ENCODE data around the gene DOCK11.
"Not testable (repeated sequence)": the region's sequence is repeated elsewhere in the genome, so short reads cannot be mapped to it uniquely, and the experiment has no call there.

Gene DOCK11

DNA sequence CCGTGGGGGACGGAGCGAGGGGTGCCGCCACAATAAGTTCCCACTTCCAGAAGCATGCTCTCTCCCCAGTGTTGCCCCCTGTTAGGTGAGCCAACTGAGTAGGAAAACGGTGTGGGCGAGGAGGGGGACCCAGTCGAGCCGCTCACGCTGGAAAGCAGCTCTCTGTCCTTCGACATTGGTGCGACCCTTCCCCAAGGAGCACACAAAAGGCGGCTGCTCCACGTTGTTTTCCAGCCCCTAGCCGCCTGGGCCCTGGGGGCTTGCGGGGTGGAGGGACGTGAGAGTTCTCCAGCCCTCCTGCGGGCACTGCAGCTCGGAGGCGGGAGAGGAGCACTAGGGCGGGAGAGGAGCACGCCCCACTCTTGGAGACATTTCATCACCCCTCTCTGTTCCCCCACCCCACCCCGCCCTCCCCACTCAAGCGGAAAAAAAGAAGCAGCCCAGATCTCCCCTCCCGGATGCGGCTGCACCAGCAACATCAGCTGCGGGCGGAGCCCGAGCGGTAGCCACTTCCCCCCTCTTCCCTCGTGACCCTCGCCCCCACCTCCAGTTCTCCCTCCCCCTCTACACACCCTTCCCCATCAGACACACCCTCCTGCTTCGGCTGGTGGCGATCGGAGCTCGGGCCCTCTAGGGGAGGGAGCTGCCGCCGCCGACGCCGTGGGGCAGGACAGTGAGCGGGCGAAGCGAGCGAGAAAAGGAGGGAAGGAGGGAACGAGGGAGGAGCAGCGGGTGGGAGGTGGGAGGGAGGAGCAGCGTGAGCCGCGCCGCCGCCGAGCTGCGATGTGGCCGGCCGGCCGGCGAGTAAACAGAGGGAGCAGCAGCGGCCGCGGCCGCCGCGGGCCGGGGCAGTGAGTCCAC is at the start of gene DOCK11:
Gene DOCK11, plus strand, starts transcription at position 755 of the 861 bp plus-strand sequence. CDS start 157 bp downstream, outside the sequence.
- H3K4me1 ChIP-seq (ENCODE audit: control insufficient read depth in 1 of 2, insufficient read depth in 2 of 2, low read length in 2 of 2) = peaks cover 0 to 7% of the 10 kb centered on the region in 2 donors
- H3K4me3 ChIP-seq (ENCODE audit: low read depth in 1 of 2, low read length in 2 of 2) = peak within 1 kb of the TSS; percentile 75 to 77
- no peaks in the 10 kb centered on the region for H3K27me3 ChIP-seq (ENCODE audit: low read depth, low read length)
- H3K36me3 ChIP-seq (ENCODE audit: control insufficient read depth in 1 of 2, insufficient read depth in 2 of 2, low read length in 2 of 2) = no peaks in the 10 kb centered on the region
- H3K9me3 ChIP-seq (ENCODE audit: control insufficient read depth in 1 of 2, low read length in 2 of 2) = no peaks in the 10 kb centered on the region
- peak within 1 kb of the TSS; percentile 19 for H3K27ac ChIP-seq (ENCODE audit: low read length)

- Histone ChIP-seq H3K27ac (ENCODE audit: low read length) (no peak overlapping the region), H3K27me3 (ENCODE audit: low read depth, low read length) (no peaks in the 10 kb centered on the region), H3K9me3 (ENCODE audit: control insufficient read depth in 1 of 2, low read length in 2 of 2) (no peaks in the 10 kb centered on the region), H3K4me3 (ENCODE audit: low read depth in 1 of 2, low read length in 2 of 2) (no peak overlapping the region), H3K36me3 (ENCODE audit: control insufficient read depth in 1 of 2, insufficient read depth in 2 of 2, low read length in 2 of 2) (peaks cover 4 to 6% of the 10 kb centered on the region in 2 donors), H3K4me1 (ENCODE audit: control insufficient read depth in 1 of 2, insufficient read depth in 2 of 2, low read length in 2 of 2) (no peaks in the 10 kb centered on the region)
Observed at GRCh38 chrX:118448273-118448783, 47.3 kb upstream of the DOCK11 start.

GRCh38 chrX:118455013-118455412 is 40.6 kb upstream of the DOCK11 start:
- no peaks in the 10 kb centered on the region for H3K4me1 ChIP-seq (ENCODE audit: control insufficient read depth in 1 of 2, insufficient read depth in 2 of 2, low read length in 2 of 2)

DNA sequence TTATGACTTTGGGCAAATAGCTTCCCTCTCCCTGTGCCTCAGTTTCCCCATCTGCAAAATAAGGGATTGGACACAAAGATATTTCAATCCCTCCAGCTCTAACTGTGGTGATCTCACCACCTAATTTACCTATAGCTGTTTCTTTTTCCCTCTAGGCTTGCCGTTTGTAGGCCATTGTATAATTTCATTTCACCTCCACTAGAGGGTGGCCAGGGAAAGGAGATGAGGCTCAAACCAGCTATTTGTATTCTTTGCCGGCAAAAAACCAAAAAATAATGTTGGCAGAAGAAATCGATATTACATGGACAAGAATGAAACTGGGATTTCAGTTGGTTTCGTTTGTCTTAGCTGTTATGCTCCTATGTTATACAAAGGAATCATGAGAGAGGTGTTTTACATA is 36.1 kb upstream of the DOCK11 start:
- H3K9me3 ChIP-seq (ENCODE audit: control insufficient read depth in 1 of 2, low read length in 2 of 2) = no peaks in the 10 kb centered on the region
- H3K36me3 ChIP-seq (ENCODE audit: control insufficient read depth in 1 of 2, insufficient read depth in 2 of 2, low read length in 2 of 2) = no peaks in the 10 kb centered on the region
- H3K27ac ChIP-seq (ENCODE audit: low read length) = no peak overlapping the region
- no peaks in the 10 kb centered on the region for H3K4me1 ChIP-seq (ENCODE audit: control insufficient read depth in 1 of 2, insufficient read depth in 2 of 2, low read length in 2 of 2)
- no peak overlapping the region for H3K4me3 ChIP-seq (ENCODE audit: low read depth in 1 of 2, low read length in 2 of 2)
- no peaks in the 10 kb centered on the region for H3K27me3 ChIP-seq (ENCODE audit: low read depth, low read length)

More at GRCh38 chrX:118455013-118455412, 40.6 kb upstream of the DOCK11 start:
- Histone ChIP-seq H3K4me3 (ENCODE audit: low read depth in 1 of 2, low read length in 2 of 2) (no peak overlapping the region), H3K36me3 (ENCODE audit: control insufficient read depth in 1 of 2, insufficient read depth in 2 of 2, low read length in 2 of 2) (no peaks in the 10 kb centered on the region), H3K27ac (ENCODE audit: low read length) (no peak overlapping the region), H3K27me3 (ENCODE audit: low read depth, low read length) (no peaks in the 10 kb centered on the region), H3K9me3 (ENCODE audit: control insufficient read depth in 1 of 2, low read length in 2 of 2) (no peaks in the 10 kb centered on the region)

GRCh38 chrX:118464501-118464900 is 31.1 kb upstream of the DOCK11 start:
- Histone ChIP-seq H3K9me3 (ENCODE audit: control insufficient read depth in 1 of 2, low read length in 2 of 2) (no peaks in the 10 kb centered on the region), H3K4me1 (ENCODE audit: control insufficient read depth in 1 of 2, insufficient read depth in 2 of 2, low read length in 2 of 2) (no peaks in the 10 kb centered on the region), H3K27ac (ENCODE audit: low read length) (no peak overlapping the region), H3K4me3 (ENCODE audit: low read depth in 1 of 2, low read length in 2 of 2) (no peak overlapping the region), H3K36me3 (ENCODE audit: control insufficient read depth in 1 of 2, insufficient read depth in 2 of 2, low read length in 2 of 2) (no peaks in the 10 kb centered on the region), H3K27me3 (ENCODE audit: low read depth, low read length) (no peaks in the 10 kb centered on the region)

- H3K27ac ChIP-seq (ENCODE audit: low read length) = no peak overlapping the region
- no peaks in the 10 kb centered on the region for H3K36me3 ChIP-seq (ENCODE audit: control insufficient read depth in 1 of 2, insufficient read depth in 2 of 2, low read length in 2 of 2)
- H3K4me1 ChIP-seq (ENCODE audit: control insufficient read depth in 1 of 2, insufficient read depth in 2 of 2, low read length in 2 of 2) = no peaks in the 10 kb centered on the region
- no peak overlapping the region for H3K4me3 ChIP-seq (ENCODE audit: low read depth in 1 of 2, low read length in 2 of 2)
- H3K9me3 ChIP-seq (ENCODE audit: control insufficient read depth in 1 of 2, low read length in 2 of 2) = no peaks in the 10 kb centered on the region
- no peaks in the 10 kb centered on the region for H3K27me3 ChIP-seq (ENCODE audit: low read depth, low read length)
Observed at GRCh38 chrX:118468122-118468521, 27.5 kb upstream of the DOCK11 start.

- not testable (repeated sequence) for H3K4me1 ChIP-seq (ENCODE audit: control insufficient read depth in 1 of 2, insufficient read depth in 2 of 2, low read length in 2 of 2); H3K4me3 ChIP-seq (ENCODE audit: low read depth in 1 of 2, low read length in 2 of 2); H3K9me3 ChIP-seq (ENCODE audit: control insufficient read depth in 1 of 2, low read length in 2 of 2); H3K27ac ChIP-seq (ENCODE audit: low read length); H3K27me3 ChIP-seq (ENCODE audit: low read depth, low read length); H3K36me3 ChIP-seq (ENCODE audit: control insufficient read depth in 1 of 2, insufficient read depth in 2 of 2, low read length in 2 of 2)
Observed at GRCh38 chrX:118470721-118471347, 24.8 kb upstream of the DOCK11 start.

- Histone ChIP-seq H3K27me3 (ENCODE audit: low read depth, low read length) (no peaks in the 10 kb centered on the region), H3K36me3 (ENCODE audit: control insufficient read depth in 1 of 2, insufficient read depth in 2 of 2, low read length in 2 of 2) (no peaks in the 10 kb centered on the region), H3K4me3 (ENCODE audit: low read depth in 1 of 2, low read length in 2 of 2) (no peak overlapping the region), H3K27ac (ENCODE audit: low read length) (no peak overlapping the region), H3K9me3 (ENCODE audit: control insufficient read depth in 1 of 2, low read length in 2 of 2) (no peaks in the 10 kb centered on the region), H3K4me1 (ENCODE audit: control insufficient read depth in 1 of 2, insufficient read depth in 2 of 2, low read length in 2 of 2) (no peaks in the 10 kb centered on the region)
Observed at GRCh38 chrX:118474586-118474985, 21.0 kb upstream of the DOCK11 start.

DNA sequence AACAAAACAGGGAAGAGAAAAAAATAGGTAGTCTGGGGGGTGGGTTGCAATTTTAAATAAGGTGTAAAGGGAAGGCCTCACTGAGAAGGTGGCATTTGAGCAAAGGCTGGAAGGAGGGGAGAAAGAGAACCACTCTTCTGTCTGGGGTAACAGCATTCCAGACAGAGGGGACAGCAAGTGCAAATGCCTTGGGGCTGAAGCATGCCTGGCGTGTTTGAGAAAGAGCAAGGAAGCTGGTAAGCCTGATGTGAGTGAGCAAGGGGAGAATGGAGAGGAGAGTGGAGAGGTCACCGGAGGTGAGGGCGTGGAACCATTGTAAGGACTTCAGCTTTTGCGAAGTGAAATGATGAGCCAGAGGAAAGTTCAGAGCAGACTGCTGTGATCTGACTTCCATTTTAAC is 19.7 kb upstream of the DOCK11 start:
- Histone ChIP-seq H3K9me3 (ENCODE audit: control insufficient read depth in 1 of 2, low read length in 2 of 2) (no peaks in the 10 kb centered on the region), H3K4me1 (ENCODE audit: control insufficient read depth in 1 of 2, insufficient read depth in 2 of 2, low read length in 2 of 2) (no peaks in the 10 kb centered on the region), H3K4me3 (ENCODE audit: low read depth in 1 of 2, low read length in 2 of 2) (no peak overlapping the region), H3K36me3 (ENCODE audit: control insufficient read depth in 1 of 2, insufficient read depth in 2 of 2, low read length in 2 of 2) (no peaks in the 10 kb centered on the region), H3K27me3 (ENCODE audit: low read depth, low read length) (no peaks in the 10 kb centered on the region), H3K27ac (ENCODE audit: low read length) (no peak overlapping the region)

DNA sequence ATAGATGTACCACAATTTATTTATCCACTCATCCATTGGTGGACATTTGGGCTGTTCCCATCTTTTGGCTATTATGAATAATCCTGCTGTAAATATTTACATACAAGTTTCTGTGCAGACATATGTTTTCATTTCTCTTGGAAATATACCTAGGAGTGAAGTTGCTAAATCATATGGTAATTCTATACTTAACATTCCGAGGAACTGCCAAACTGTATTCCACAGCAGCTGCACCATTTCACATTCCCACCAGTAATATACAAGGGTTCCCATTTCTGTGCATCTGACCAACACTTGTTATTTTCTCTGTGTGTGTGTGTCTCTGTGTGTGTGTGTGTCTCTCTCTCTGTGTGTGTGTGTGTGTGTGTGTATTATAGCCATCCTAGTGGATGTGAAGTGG is 15.4 kb upstream of the DOCK11 start:
- Histone ChIP-seq H3K27ac (ENCODE audit: low read length) (no peak overlapping the region), H3K4me3 (ENCODE audit: low read depth in 1 of 2, low read length in 2 of 2) (no peak overlapping the region), H3K36me3 (ENCODE audit: control insufficient read depth in 1 of 2, insufficient read depth in 2 of 2, low read length in 2 of 2) (no peaks in the 10 kb centered on the region), H3K4me1 (ENCODE audit: control insufficient read depth in 1 of 2, insufficient read depth in 2 of 2, low read length in 2 of 2) (no peaks in the 10 kb centered on the region), H3K27me3 (ENCODE audit: low read depth, low read length) (no peaks in the 10 kb centered on the region), H3K9me3 (ENCODE audit: control insufficient read depth in 1 of 2, low read length in 2 of 2) (no peaks in the 10 kb centered on the region)

DNA sequence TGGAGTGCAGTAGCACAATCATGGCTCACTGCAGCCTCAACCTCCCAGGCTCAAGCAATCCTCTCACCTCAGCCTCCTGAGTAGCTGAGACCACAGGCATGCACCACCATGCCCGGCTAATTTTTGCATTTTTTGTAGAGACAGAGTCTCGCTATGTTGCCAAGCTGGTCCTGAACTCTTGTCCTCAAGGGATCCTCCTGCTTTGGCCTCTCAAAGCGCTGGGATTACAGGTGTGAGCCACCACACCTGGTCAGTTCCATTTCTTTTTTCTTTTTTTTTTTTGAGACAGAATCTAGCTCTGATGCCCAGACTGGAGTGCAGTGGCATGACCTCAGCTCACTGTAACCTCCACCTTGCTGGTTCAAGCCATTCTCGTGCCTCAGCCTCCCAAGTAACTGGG is 13.2 kb upstream of the DOCK11 start:
- H3K9me3 ChIP-seq (ENCODE audit: control insufficient read depth in 1 of 2, low read length in 2 of 2); H3K36me3 ChIP-seq (ENCODE audit: control insufficient read depth in 1 of 2, insufficient read depth in 2 of 2, low read length in 2 of 2); H3K4me1 ChIP-seq (ENCODE audit: control insufficient read depth in 1 of 2, insufficient read depth in 2 of 2, low read length in 2 of 2); H3K4me3 ChIP-seq (ENCODE audit: low read depth in 1 of 2, low read length in 2 of 2); H3K27me3 ChIP-seq (ENCODE audit: low read depth, low read length); H3K27ac ChIP-seq (ENCODE audit: low read length): not testable (repeated sequence)
